HepG2 (cell line): ENCODE measurements around the gene SPON1. TPM values are rescaled to one million over a fixed set of nuclear protein-coding genes. Genes with fewer than 3 reads are reported as not detected.

Source experiments
- ARNTL ChIP-seq: sonication (generic); formaldehyde crosslinking; IDR thresholded peaks from 2 replicates; pipeline ENCODE4 v1.4.0; 2020; ENCODE audit warnings: mild to moderate bottlenecking, missing genetic modification reagents
- EP300 ChIP-seq, 3 experiments: sonication (generic) in 1 of 3; formaldehyde crosslinking in 1 of 3; IDR thresholded peaks; 2 replicates each; pipeline versions ENCODE4 v1.5.1 to v1.6.1; 2011 to 2020; ENCODE audit warnings: low read depth in 2 of 3, low read length in 2 of 3, borderline replicate concordance in 1 of 3, improper control_type of control experiment in 1 of 3, mild to moderate bottlenecking in 1 of 3, missing genetic modification reagents in 1 of 3, moderate library complexity in 1 of 3
- FOXK1 ChIP-seq: sonication (generic); formaldehyde crosslinking; IDR thresholded peaks from 2 replicates; pipeline ENCODE4 v1.4.0; 2020; ENCODE audit warnings: low read depth, missing genetic modification reagents, borderline replicate concordance
- HNRNPK ChIP-seq: fragments of 200-400 bp; formaldehyde crosslinking; IDR thresholded peaks from 2 replicates; pipeline ENCODE4 v1.6.1; 2018; ENCODE audit warnings: low read length, low read depth, moderate library complexity, mild to moderate bottlenecking; ENCODE audit not compliant: poor library complexity, severe bottlenecking
- JUNB ChIP-seq: sonication (generic); formaldehyde crosslinking; IDR thresholded peaks from 2 replicates; pipeline ENCODE4 v1.8.0; 2022; ENCODE audit warnings: missing genetic modification reagents, mild to moderate bottlenecking, borderline replicate concordance
- MTA3 ChIP-seq: sonication (generic); formaldehyde crosslinking; IDR thresholded peaks from 2 replicates; pipeline ENCODE4 v1.4.0; 2020; ENCODE audit warnings: missing genetic modification reagents
- STAT6 ChIP-seq: sonication (generic); formaldehyde crosslinking; IDR thresholded peaks from 2 replicates; pipeline ENCODE4 v1.4.0; 2020; ENCODE audit warnings: missing genetic modification reagents, mild to moderate bottlenecking, borderline replicate concordance
- YEATS4 ChIP-seq: sonication (generic); formaldehyde crosslinking; IDR thresholded peaks from 2 replicates; pipeline ENCODE4 v1.4.0; 2020; ENCODE audit warnings: missing genetic modification reagents, borderline replicate concordance
- ZBTB26 ChIP-seq: IDR thresholded peaks from 2 replicates; pipeline ENCODE4 v1.6.1; 2016; ENCODE audit warnings: missing compliant biosample characterization, missing genetic modification reagents, borderline replicate concordance
- ZHX2 ChIP-seq, 2 experiments: sonication (generic) in 1 of 2; formaldehyde crosslinking in 1 of 2; IDR thresholded peaks; 2 replicates each; pipeline versions ENCODE4 v1.6.1 to v1.9.0; 2014 to 2022; ENCODE audit warnings: antibody characterized with exemption in 1 of 2, borderline replicate concordance in 1 of 2, inconsistent platforms in 1 of 2, low read depth in 1 of 2, missing genetic modification reagents in 1 of 2
- ZNF142 ChIP-seq: sonication (generic); formaldehyde crosslinking; IDR thresholded peaks from 2 replicates; pipeline ENCODE4 v1.4.0; 2020; ENCODE audit warnings: missing genetic modification reagents
- polyA plus RNA-seq, 8 experiments: library from polyadenylated mRNA; depleted of rRNA in 3 of 8; stranded (reverse) in 7 of 8; unstranded in 1 of 8; fragments of >200 nt; fragmentation: Illumina TruSeq in 4 of 8; extraction: Trizol in 4 of 8; gene quantifications; 2 replicates each; pipeline versions ENCODE4 v1.2.1 to v1.2.3, GENCODE V29; 2011 to 2016; ENCODE audit warnings: low read depth in 4 of 8, missing spikeins in 1 of 8, mixed read lengths in 1 of 8; ENCODE audit not compliant: insufficient read depth in 1 of 8
- total RNA-seq, 5 experiments: library from RNA; depleted of rRNA; stranded (reverse); fragments of >200 nt; fragmentation: Illumina TruSeq; extraction: Trizol; gene quantifications; 2 replicates each; pipeline ENCODE4 v1.2.3, GENCODE V29; 2016; ENCODE audit warnings: low read depth in 1 of 5

SPON1 gene
- total and polyA plus RNA-seq, 2 of the 13 experiments (the other 11 are each of a cell fraction or from before 2014, with no cell fraction given) = not detected

- TF ChIP-seq ZHX2 (IDR thresholded peaks at IDR 0.05; ENCODE audit: low read depth) (no peak), ZHX2 (CRISPR knock-in tag; IDR thresholded peaks at IDR 0.05; ENCODE audit: borderline replicate concordance) (no peak), MTA3 (CRISPR knock-in tag) (no peak), ARNTL (no peak), HNRNPK (no peak), ZNF142 (CRISPR knock-in tag) (no peak), STAT6 (CRISPR knock-in tag) (no peak), FOXK1 (CRISPR knock-in tag) (no peak), ZBTB26 (CRISPR knock-in tag) (no peak), YEATS4 (CRISPR knock-in tag) (no peak), EP300 (IDR thresholded peaks at IDR 0.05; ENCODE audit: low read depth in 2 of 2, low read length in 2 of 2) (no peak), EP300 (CRISPR knock-in tag; IDR thresholded peaks at IDR 0.05; ENCODE audit: borderline replicate concordance) (no peak), JUNB (CRISPR knock-in tag) (no peak)
Measured at GRCh38 chr11:14081581-14082231, 119.2 kb downstream of the SPON1 start (continued).
